HUES6 (cell line): Measurements from ENCODE around the gene SLC41A3.
"Not testable (repeated sequence)": the region's sequence is repeated elsewhere in the genome, so short reads cannot be mapped to it uniquely, and the experiment has no call there.

Experiments
- H3K27ac ChIP-seq: 2 replicates; pipeline ENCODE4 v1.7.0; 2013; ENCODE audit warnings: low read depth, mild to moderate bottlenecking, low read length, inconsistent platforms
- H3K27me3 ChIP-seq: 2 replicates; pipeline ENCODE4 v1.6.1; 2013; ENCODE audit warnings: low read length; ENCODE audit not compliant: control insufficient read depth, insufficient read depth
- H3K36me3 ChIP-seq: 2 replicates; pipeline ENCODE4 v1.6.1; 2013; ENCODE audit warnings: low read length; ENCODE audit not compliant: control insufficient read depth, insufficient read depth
- H3K4me1 ChIP-seq: 2 replicates; pipeline ENCODE4 v1.6.1; 2013; ENCODE audit warnings: low read length; ENCODE audit not compliant: control insufficient read depth, insufficient read depth
- H3K4me3 ChIP-seq: 2 replicates; pipeline ENCODE4 v1.5.1; 2013; ENCODE audit warnings: low read depth, low read length
- H3K9ac ChIP-seq: one replicate; pipeline ENCODE4 v1.6.1; 2013; ENCODE audit warnings: mild to moderate bottlenecking, low read length
- H3K9me3 ChIP-seq: 2 replicates; pipeline ENCODE4 v1.6.1; 2013; ENCODE audit warnings: low read depth, low read length; ENCODE audit not compliant: control insufficient read depth, insufficient read depth

SLC41A3 gene

DNA sequence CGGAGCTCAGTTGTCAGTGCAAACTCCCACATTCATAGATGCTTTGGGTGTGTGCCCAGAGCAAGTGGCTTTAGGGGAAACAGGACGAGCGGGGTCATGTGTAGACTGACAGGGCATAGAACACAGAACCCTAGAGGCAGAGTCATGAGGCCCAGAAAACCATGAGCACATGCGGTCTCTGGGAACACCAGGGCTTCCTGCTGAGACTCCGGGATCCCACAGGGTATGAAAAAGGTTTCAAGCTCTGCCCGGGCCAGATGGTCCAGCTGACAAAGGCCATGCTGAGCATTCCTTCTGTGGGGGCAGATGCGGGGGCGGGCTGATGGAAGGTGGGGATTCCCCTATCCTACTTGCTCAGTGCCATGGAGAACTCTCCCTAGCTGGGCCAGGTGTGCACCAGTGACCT is 70.2 kb downstream of the SLC41A3 start:
- Histone ChIP-seq H3K9ac (no peak overlapping the region), H3K9me3 (no peaks in the 10 kb centered on the region), H3K27me3 (no peaks in the 10 kb centered on the region), H3K4me1 (peaks cover 10% of the 10 kb centered on the region; the same call in 1 of the 2 replicates), H3K4me3 (no peak overlapping the region), H3K36me3 (0 out of 2 replicates have a peak, but pooled peaks cover 4% of the 10 kb centered on the region), H3K27ac (no peak overlapping the region)

GRCh38 chr3:126009181-126009580 is 74.7 kb downstream of the SLC41A3 start:
- no peak overlapping the region for H3K27ac ChIP-seq
- H3K9ac ChIP-seq, result no peak overlapping the region
- H3K4me3 ChIP-seq, result no peak overlapping the region
- H3K9me3 ChIP-seq, result no peaks in the 10 kb centered on the region
- H3K4me1 ChIP-seq, result peaks cover 7% of the 10 kb centered on the region; the same call in 1 of the 2 replicates
- no peaks in the 10 kb centered on the region for H3K27me3 ChIP-seq
- H3K36me3 ChIP-seq, result peaks cover 6% of the 10 kb centered on the region

DNA sequence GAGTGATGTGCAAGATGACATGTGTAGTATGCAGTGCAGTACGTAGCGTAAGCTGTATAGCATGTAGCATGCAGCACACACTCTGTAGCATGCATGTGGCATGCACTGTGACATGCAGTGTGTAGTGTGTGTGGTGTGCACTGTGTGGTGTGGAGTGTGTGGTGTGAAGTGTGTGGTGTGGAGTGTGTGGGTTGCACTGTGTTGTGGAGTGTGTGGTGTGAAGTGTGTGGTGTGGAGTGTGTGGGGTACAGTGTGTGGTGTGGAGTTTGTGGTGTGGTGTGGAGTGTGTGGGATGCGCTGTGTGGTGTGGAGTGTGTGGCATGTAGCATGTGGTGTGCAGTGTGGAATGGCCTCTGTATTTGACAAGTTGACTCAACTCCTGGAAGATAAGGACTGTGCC is 75.7 kb downstream of the SLC41A3 start:
- Histone ChIP-seq H3K4me3 (no peak overlapping the region), H3K27ac (no peak overlapping the region)

GRCh38 chr3:126005951-126006350 is 78.0 kb downstream of the SLC41A3 start:
- Histone ChIP-seq H3K4me3 (no peak overlapping the region), H3K4me1 (no peaks in the 10 kb centered on the region), H3K27ac (no peak overlapping the region), H3K9ac (no peak overlapping the region), H3K9me3 (no peaks in the 10 kb centered on the region), H3K36me3 (peaks cover 6% of the 10 kb centered on the region), H3K27me3 (no peaks in the 10 kb centered on the region)

More for the DNA sequence above, 75.7 kb downstream of the SLC41A3 start:
- no peak overlapping the region for H3K9ac ChIP-seq
- no peaks in the 10 kb centered on the region for H3K4me1 ChIP-seq
- H3K27me3 ChIP-seq, result no peaks in the 10 kb centered on the region
- peaks cover 6% of the 10 kb centered on the region for H3K36me3 ChIP-seq
- H3K9me3 ChIP-seq, result no peaks in the 10 kb centered on the region

GRCh38 chr3:126004692-126005091 is 79.2 kb downstream of the SLC41A3 start:
- no peaks in the 10 kb centered on the region for H3K27me3 ChIP-seq
- H3K9ac ChIP-seq, result no peak overlapping the region
- no peak overlapping the region for H3K27ac ChIP-seq
- H3K4me1 ChIP-seq, result no peaks in the 10 kb centered on the region
- no peak overlapping the region for H3K4me3 ChIP-seq
- peaks cover 6% of the 10 kb centered on the region for H3K36me3 ChIP-seq
- no peaks in the 10 kb centered on the region for H3K9me3 ChIP-seq

DNA sequence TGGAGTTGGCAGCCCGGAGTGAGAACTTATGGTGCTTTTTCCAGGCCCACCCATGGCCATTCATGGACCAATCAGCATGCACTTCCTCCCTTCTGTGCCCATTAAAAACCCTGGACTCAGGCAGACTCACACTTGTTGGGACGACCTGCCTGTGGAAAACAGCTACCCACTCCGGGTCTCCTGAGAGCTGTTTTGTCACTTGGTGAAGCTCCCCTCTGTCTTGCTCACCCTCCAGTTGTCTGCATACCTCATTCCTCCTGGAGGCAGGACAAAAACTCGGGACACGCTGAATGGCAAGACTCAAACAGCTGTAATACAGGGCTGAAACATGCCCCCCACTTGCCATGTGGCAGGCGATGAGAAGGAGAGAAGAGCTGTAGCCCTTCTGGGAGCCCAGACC is 79.7 kb downstream of the SLC41A3 start:
- no peaks in the 10 kb centered on the region for H3K9me3 ChIP-seq
- no peak overlapping the region for H3K27ac ChIP-seq
- H3K4me3 ChIP-seq, result no peak overlapping the region
- peaks cover 6% of the 10 kb centered on the region for H3K36me3 ChIP-seq
- no peaks in the 10 kb centered on the region for H3K27me3 ChIP-seq
- H3K9ac ChIP-seq, result no peak overlapping the region
- H3K4me1 ChIP-seq, result no peaks in the 10 kb centered on the region

GRCh38 chr3:126003447-126004190 is 80.3 kb downstream of the SLC41A3 start:
- Histone ChIP-seq H3K4me3 (no peak overlapping the region), H3K4me1 (no peaks in the 10 kb centered on the region), H3K27me3 (no peaks in the 10 kb centered on the region), H3K9ac (no peak overlapping the region), H3K27ac (no peak overlapping the region), H3K36me3 (peaks cover 6% of the 10 kb centered on the region), H3K9me3 (no peaks in the 10 kb centered on the region)

DNA sequence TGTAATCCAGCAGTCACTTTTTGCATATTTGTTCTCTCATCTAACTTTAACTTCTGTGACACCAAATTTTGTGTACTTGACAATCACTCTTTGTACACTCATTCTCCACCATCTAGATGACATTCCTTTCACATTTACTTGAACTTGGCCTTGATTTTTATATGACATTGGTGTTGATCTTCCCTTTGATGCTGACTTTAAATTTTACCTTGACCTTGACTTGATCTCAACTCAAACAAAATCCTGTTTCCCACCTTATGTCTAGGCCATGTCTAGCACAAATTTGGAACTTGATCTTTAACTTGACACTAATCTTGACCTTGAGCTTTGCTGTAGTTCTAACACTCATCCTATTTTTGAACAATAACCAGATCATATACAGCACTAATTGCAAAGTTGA is 81.7 kb downstream of the SLC41A3 start:
- Histone ChIP-seq H3K4me1 (no peaks in the 10 kb centered on the region), H3K27me3 (no peaks in the 10 kb centered on the region), H3K4me3 (no peak overlapping the region), H3K27ac (no peak overlapping the region), H3K9ac (no peak overlapping the region), H3K9me3 (peaks cover 1% of the 10 kb centered on the region; the same call in 1 of the 2 replicates), H3K36me3 (no peaks in the 10 kb centered on the region)

DNA sequence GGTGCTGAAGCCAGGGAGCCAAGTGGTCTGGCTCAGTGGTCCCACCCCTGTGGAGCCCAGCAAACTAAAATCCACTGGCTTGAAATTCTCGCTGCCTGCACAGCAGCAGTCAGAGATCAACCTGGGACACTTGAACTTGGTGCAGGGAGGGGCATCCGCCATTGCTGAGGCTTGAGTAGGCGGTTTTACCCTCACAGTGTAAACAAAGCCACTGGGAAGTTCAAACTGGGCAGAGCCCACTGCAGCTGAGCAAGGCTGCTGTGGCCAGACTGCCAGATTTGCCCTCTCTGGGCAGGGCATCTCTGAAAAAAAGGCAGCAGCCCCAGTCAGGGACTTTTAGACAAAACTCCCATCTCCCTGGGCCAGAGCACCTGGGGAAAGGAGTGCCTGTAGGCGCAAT is 87.2 kb downstream of the SLC41A3 start:
- H3K4me3 ChIP-seq, H3K36me3 ChIP-seq, H3K27ac ChIP-seq, H3K9ac ChIP-seq, H3K27me3 ChIP-seq, H3K9me3 ChIP-seq, H3K4me1 ChIP-seq: not testable (repeated sequence)

GRCh38 chr3:125990253-125990970 is 93.5 kb downstream of the SLC41A3 start:
- no peak overlapping the region for H3K27ac ChIP-seq
- H3K36me3 ChIP-seq, result no peaks in the 10 kb centered on the region
- peak overlapping the region; percentile 79 for H3K9ac ChIP-seq
- peak overlapping the region; percentile 83 for H3K4me3 ChIP-seq
- H3K9me3 ChIP-seq, result no peaks in the 10 kb centered on the region
- no peaks in the 10 kb centered on the region for H3K4me1 ChIP-seq
- peaks cover 6% of the 10 kb centered on the region; the same call in 1 of the 2 replicates for H3K27me3 ChIP-seq

DNA sequence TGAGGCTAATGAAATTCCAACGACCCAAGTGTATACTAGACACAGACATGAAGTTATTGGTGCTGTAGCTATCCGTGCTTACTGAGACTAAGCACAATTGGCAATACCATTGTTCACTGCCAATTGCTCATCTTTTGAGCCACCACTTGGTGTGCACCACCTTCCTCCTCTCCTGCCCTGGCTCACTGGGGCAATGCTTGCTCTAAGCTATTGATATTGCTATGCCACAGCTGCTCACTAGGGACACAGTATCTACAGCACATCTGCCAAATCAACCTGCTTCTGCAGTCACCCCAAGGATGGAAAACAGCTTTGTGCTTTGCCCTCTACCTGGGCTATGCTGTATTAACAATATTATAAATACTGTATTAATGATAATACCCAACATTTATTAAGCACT is 99.0 kb downstream of the SLC41A3 start:
- not testable (repeated sequence) for H3K4me3 ChIP-seq, H3K27ac ChIP-seq, H3K4me1 ChIP-seq, H3K9me3 ChIP-seq, H3K36me3 ChIP-seq, H3K27me3 ChIP-seq, H3K9ac ChIP-seq
